Activated naive CD4-positive, alpha-beta T cell treated with anti-CD3 and anti-CD28 coated beads, Interleukin-2, amount 10 ng/mL, durations not matched to agents 7 days and 5 days (primary cell): ENCODE results near the gene ZDHHC7.

Experiments used
- CTCF ChIA-PET: fragments of 350-600 bp; sonication (Branson Sonifier 250); formaldehyde crosslinking; loops from one replicate; lab custom pipeline; 2021; ENCODE audit warnings: antibody characterized with exemption; lab: Charles Lee
- DNase-seq: peaks from one replicate; pipeline ENCODE4 v3.0.0-alpha.2; 2020
- H3K27ac Mint-ChIP-seq: one replicate; pipeline ENCODE4 v1.8.0; 2021; ENCODE audit warnings: mild to moderate bottlenecking, moderate library complexity, mixed read lengths
- H3K27me3 Mint-ChIP-seq: one replicate; pipeline ENCODE4 v1.8.0; 2021; ENCODE audit warnings: mild to moderate bottlenecking, mixed read lengths
- H3K36me3 Mint-ChIP-seq: one replicate; pipeline ENCODE4 v1.8.0; 2021; ENCODE audit warnings: mixed read lengths
- H3K4me1 Mint-ChIP-seq: one replicate; pipeline ENCODE4 v1.8.0; 2021; ENCODE audit warnings: mixed read lengths
- H3K4me3 Mint-ChIP-seq: one replicate; pipeline ENCODE4 v1.8.0; 2021; ENCODE audit warnings: mild to moderate bottlenecking, moderate library complexity, mixed read lengths
- H3K9me3 Mint-ChIP-seq: one replicate; pipeline ENCODE4 v1.8.0; 2021; ENCODE audit warnings: mixed read lengths

Gene ZDHHC7

GRCh38 chr16:84931506-84931905 is 79.8 kb downstream of the ZDHHC7 start:
- no peak overlapping the region for H3K27ac Mint-ChIP-seq
- no peaks in the 10 kb centered on the region for H3K9me3 Mint-ChIP-seq
- H3K4me3 Mint-ChIP-seq = no peak overlapping the region
- peaks cover 8% of the 10 kb centered on the region for H3K27me3 Mint-ChIP-seq
- no peaks in the 10 kb centered on the region for H3K4me1 Mint-ChIP-seq
- DNase-seq = no peak
- no peaks in the 10 kb centered on the region for H3K36me3 Mint-ChIP-seq
- CTCF ChIA-PET = interaction anchor here (0.9 to 1.1 kb wide), 3 partner anchors 21 to 40 kb away, joined by 3 to 5 read pairs (median 4); no protein-coding TSS in a partner anchor

GRCh38 chr16:84931107-84931494 is 80.2 kb downstream of the ZDHHC7 start:
- Mint-ChIP-seq H3K27me3 (peaks cover 8% of the 10 kb centered on the region), H3K4me1 (no peaks in the 10 kb centered on the region), H3K9me3 (no peaks in the 10 kb centered on the region), H3K4me3 (no peak overlapping the region), H3K27ac (no peak overlapping the region), H3K36me3 (no peaks in the 10 kb centered on the region)
- CTCF ChIA-PET = interaction anchor here (0.9 kb wide), 1 partner anchor 21 kb away, joined by 3 read pairs; no protein-coding TSS in a partner anchor
- no peak for DNase-seq

GRCh38 chr16:84930298-84931106 is 80.8 kb downstream of the ZDHHC7 start:
- no peaks in the 10 kb centered on the region for H3K4me1 Mint-ChIP-seq
- peaks cover 8% of the 10 kb centered on the region for H3K27me3 Mint-ChIP-seq
- no peaks in the 10 kb centered on the region for H3K9me3 Mint-ChIP-seq
- no peaks in the 10 kb centered on the region for H3K36me3 Mint-ChIP-seq
- no peak for DNase-seq
- no peak overlapping the region for H3K4me3 Mint-ChIP-seq
- CTCF ChIA-PET = interaction anchor here (0.9 kb wide), 1 partner anchor 22 kb away, joined by 3 read pairs; no protein-coding TSS in a partner anchor
- H3K27ac Mint-ChIP-seq = no peak overlapping the region

GRCh38 chr16:84929421-84930297 is 81.7 kb downstream of the ZDHHC7 start:
- Mint-ChIP-seq H3K4me1 (no peaks in the 10 kb centered on the region), H3K27ac (no peak overlapping the region), H3K4me3 (no peak overlapping the region), H3K27me3 (peaks cover 11% of the 10 kb centered on the region), H3K9me3 (no peaks in the 10 kb centered on the region), H3K36me3 (no peaks in the 10 kb centered on the region)
- CTCF ChIA-PET = interaction anchor here (0.8 to 1.9 kb wide), 3 partner anchors 41 to 175 kb away, joined by 3 to 6 read pairs (median 3); no protein-coding TSS in a partner anchor
- DNase-seq = no peak

GRCh38 chr16:84928679-84929420 is 82.5 kb downstream of the ZDHHC7 start:
- Mint-ChIP-seq H3K27ac (no peak overlapping the region), H3K9me3 (no peaks in the 10 kb centered on the region), H3K4me1 (no peaks in the 10 kb centered on the region), H3K4me3 (no peak overlapping the region), H3K27me3 (peaks cover 7% of the 10 kb centered on the region), H3K36me3 (no peaks in the 10 kb centered on the region)
- no peak for DNase-seq
- CTCF ChIA-PET = interaction anchor here (0.8 to 5.0 kb wide), 4 partner anchors 25 to 174 kb away, joined by 3 to 37 read pairs (median 4); no protein-coding TSS in a partner anchor

GRCh38 chr16:84927621-84928591 is 83.4 kb downstream of the ZDHHC7 start:
- H3K27ac Mint-ChIP-seq = no peak overlapping the region
- DNase-seq = no peak
- no peaks in the 10 kb centered on the region for H3K36me3 Mint-ChIP-seq
- CTCF ChIA-PET = interaction anchor here (1.9 to 5.0 kb wide), 3 partner anchors 26 to 43 kb away, joined by 6 to 37 read pairs (median 32); no protein-coding TSS in a partner anchor
- no peaks in the 10 kb centered on the region for H3K9me3 Mint-ChIP-seq
- no peak overlapping the region for H3K4me3 Mint-ChIP-seq
- peaks cover 7% of the 10 kb centered on the region for H3K27me3 Mint-ChIP-seq
- no peaks in the 10 kb centered on the region for H3K4me1 Mint-ChIP-seq

GRCh38 chr16:84926462-84926861 is 84.9 kb downstream of the ZDHHC7 start:
- H3K27me3 Mint-ChIP-seq = peaks cover 7% of the 10 kb centered on the region
- no peak for DNase-seq
- H3K4me3 Mint-ChIP-seq = no peak overlapping the region
- CTCF ChIA-PET = interaction anchor here (0.5 to 5.0 kb wide), 8 partner anchors 8 to 172 kb away, joined by 3 to 37 read pairs (median 5); no protein-coding TSS in a partner anchor
- no peaks in the 10 kb centered on the region for H3K4me1 Mint-ChIP-seq
- H3K27ac Mint-ChIP-seq = no peak overlapping the region
- no peaks in the 10 kb centered on the region for H3K36me3 Mint-ChIP-seq
- no peaks in the 10 kb centered on the region for H3K9me3 Mint-ChIP-seq

GRCh38 chr16:84925773-84926372 is 85.5 kb downstream of the ZDHHC7 start:
- no peaks in the 10 kb centered on the region for H3K36me3 Mint-ChIP-seq
- no peak for DNase-seq
- CTCF ChIA-PET = interaction anchor here (0.9 to 5.0 kb wide), 8 partner anchors 8 to 172 kb away, joined by 3 to 37 read pairs (median 5); no protein-coding TSS in a partner anchor
- no peak overlapping the region for H3K27ac Mint-ChIP-seq
- peaks cover 7% of the 10 kb centered on the region for H3K27me3 Mint-ChIP-seq
- H3K4me1 Mint-ChIP-seq = no peaks in the 10 kb centered on the region
- H3K4me3 Mint-ChIP-seq = no peak overlapping the region
- H3K9me3 Mint-ChIP-seq = no peaks in the 10 kb centered on the region

GRCh38 chr16:84925092-84925772 is 86.1 kb downstream of the ZDHHC7 start:
- CTCF ChIA-PET = interaction anchor here (0.9 to 5.0 kb wide), 9 partner anchors 9 to 171 kb away, joined by 3 to 37 read pairs (median 4); no protein-coding TSS in a partner anchor
- no peaks in the 10 kb centered on the region for H3K9me3 Mint-ChIP-seq
- no peak overlapping the region for H3K27ac Mint-ChIP-seq
- DNase-seq = peak; percentile 81
- H3K4me1 Mint-ChIP-seq = no peaks in the 10 kb centered on the region
- peaks cover 12% of the 10 kb centered on the region for H3K27me3 Mint-ChIP-seq
- H3K36me3 Mint-ChIP-seq = no peaks in the 10 kb centered on the region
- H3K4me3 Mint-ChIP-seq = no peak overlapping the region

- no peak for DNase-seq
- Mint-ChIP-seq H3K4me1 (no peaks in the 10 kb centered on the region), H3K9me3 (no peaks in the 10 kb centered on the region), H3K27me3 (peaks cover 12% of the 10 kb centered on the region), H3K4me3 (no peak overlapping the region), H3K27ac (no peak overlapping the region), H3K36me3 (no peaks in the 10 kb centered on the region)
- CTCF ChIA-PET = interaction anchor here (1.0 to 5.0 kb wide), 7 partner anchors 10 to 170 kb away, joined by 3 to 37 read pairs (median 6); no protein-coding TSS in a partner anchor
These were observed 86.8 kb downstream of the ZDHHC7 start for GRCh38 chr16:84924331-84925091.
